H1 (cell line): Measurements from ENCODE around the gene SLC43A1. TPM values are rescaled to one million over a fixed set of nuclear protein-coding genes. Genes with fewer than 3 reads are reported as not detected.

Source experiments
- ATF3 ChIP-seq: IDR thresholded peaks from 2 replicates; pipeline ENCODE4 v1.6.1; 2011; ENCODE audit warnings: low read depth, mild to moderate bottlenecking, low read length; ENCODE audit not compliant: insufficient read depth
- EGR1 ChIP-seq: IDR thresholded peaks from 2 replicates; pipeline ENCODE4 v1.6.1; 2011; ENCODE audit warnings: low read depth, low read length, borderline replicate concordance
- FOSL1 ChIP-seq: IDR thresholded peaks from 2 replicates; pipeline ENCODE4 v1.6.1; 2011; ENCODE audit warnings: mild to moderate bottlenecking, low read depth, low read length, moderate library complexity; ENCODE audit not compliant: insufficient read depth
- GTF2F1 ChIP-seq: IDR thresholded peaks from 2 replicates; pipeline ENCODE4 v1.6.1; 2012; ENCODE audit warnings: low read depth, low read length, improper control_type of control experiment, borderline replicate concordance
- JUND ChIP-seq: IDR thresholded peaks from 2 replicates; pipeline ENCODE4 v1.6.1; 2011; ENCODE audit warnings: mild to moderate bottlenecking, improper control_type of control experiment, low read length
- SIX5 ChIP-seq: IDR thresholded peaks from 2 replicates; pipeline ENCODE4 v1.6.1; 2011; ENCODE audit warnings: mild to moderate bottlenecking, low read depth, low read length
- polyA plus RNA-seq, 7 experiments: library from polyadenylated mRNA; depleted of rRNA in 3 of 7; stranded (reverse) in 5 of 7; unstranded in 2 of 7; fragments of >200 nt in 5 of 7; fragments of 200-250 nt in 2 of 7; gene quantifications; 1 replicate in 5 of 7; 2 replicates in 1 of 7; 4 replicates in 1 of 7; pipeline versions ENCODE4 v1.2.1 to v1.2.3, GENCODE V29; 2011 to 2013; ENCODE audit warnings: missing spikeins in 2 of 7, mixed read lengths in 2 of 7
- total RNA-seq: library from RNA; stranded (reverse); fragmentation: NEBNext Ultra II Directional; extraction: Animal tissue kit (Norgen Biotek cat#: 25700); gene quantifications from 2 replicates; pipeline ENCODE4 v1.2.1, GENCODE V29; 2021

SLC43A1 gene
- total and polyA plus RNA-seq, 2 of the 8 experiments (the other 6 are each of a cell fraction or from before 2014, with no cell fraction given) = 34.5 to 58.0 TPM

- TF ChIP-seq ATF3 = no peak
- TF ChIP-seq JUND = no peak
- TF ChIP-seq EGR1 = no peak
- no peak for TF ChIP-seq FOSL1
- TF ChIP-seq SIX5 = no peak
- no peak for TF ChIP-seq GTF2F1
- TF ChIP-seq, all 59 proteins: peak for 0
Measured at GRCh38 chr11:57504511-57504910, 11.0 kb downstream of the SLC43A1 start (continued).
